GM21737 (cell line): ENCODE results near the gene KCNK1.
"Not testable (repeated sequence)": the region's sequence is repeated elsewhere in the genome, so short reads cannot be mapped to it uniquely, and the experiment has no call there.

ENCODE experiments used
- ATAC-seq: cut with Tn5 transposase; IDR thresholded peaks from one replicate; pipeline ENCODE4 v1.9.1; 2021; ENCODE audit warnings: mild to moderate bottlenecking, moderate library complexity; ENCODE audit not compliant: unreplicated experiment

The KCNK1 gene

GRCh38 chr1:233664804-233665574 lies 51.1 kb downstream of the KCNK1 start:
- no peak for ATAC-seq

DNA sequence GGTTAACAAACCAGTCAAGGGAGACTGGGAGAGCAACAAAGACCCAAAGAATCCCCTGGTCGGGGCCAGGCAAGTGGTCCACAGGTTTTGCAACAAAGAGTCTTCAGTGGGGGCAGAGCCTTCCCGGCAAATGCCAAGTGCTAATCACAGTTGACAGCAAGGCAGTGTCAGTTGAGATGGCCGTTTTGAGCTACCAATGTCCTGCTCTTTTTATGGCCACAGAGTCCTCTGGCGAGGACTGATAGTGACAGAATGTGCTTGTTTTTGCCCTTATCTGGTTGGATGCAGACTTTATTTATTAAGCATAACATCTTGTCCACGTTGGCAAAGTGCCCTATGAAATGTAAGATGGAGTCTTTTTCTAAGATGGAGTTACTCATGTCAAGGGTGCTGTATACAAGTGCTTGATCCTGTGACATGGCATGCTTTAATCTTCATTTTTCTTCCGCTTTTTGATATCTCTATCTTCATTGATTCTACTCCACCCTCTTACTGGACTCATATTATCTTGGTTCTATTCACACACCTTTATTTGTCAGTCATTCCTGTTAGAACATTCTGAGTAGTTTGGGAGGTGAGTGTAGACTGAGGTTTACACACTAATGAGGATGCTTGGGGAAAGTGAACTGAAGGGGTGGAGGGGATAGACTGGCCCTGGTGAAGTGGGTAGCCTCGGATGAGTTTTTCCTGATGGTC lies 51.8 kb downstream of the KCNK1 start:
- ATAC-seq: no peak

GRCh38 chr1:233667741-233668140 lies 53.8 kb downstream of the KCNK1 start:
- ATAC-seq: no peak

DNA sequence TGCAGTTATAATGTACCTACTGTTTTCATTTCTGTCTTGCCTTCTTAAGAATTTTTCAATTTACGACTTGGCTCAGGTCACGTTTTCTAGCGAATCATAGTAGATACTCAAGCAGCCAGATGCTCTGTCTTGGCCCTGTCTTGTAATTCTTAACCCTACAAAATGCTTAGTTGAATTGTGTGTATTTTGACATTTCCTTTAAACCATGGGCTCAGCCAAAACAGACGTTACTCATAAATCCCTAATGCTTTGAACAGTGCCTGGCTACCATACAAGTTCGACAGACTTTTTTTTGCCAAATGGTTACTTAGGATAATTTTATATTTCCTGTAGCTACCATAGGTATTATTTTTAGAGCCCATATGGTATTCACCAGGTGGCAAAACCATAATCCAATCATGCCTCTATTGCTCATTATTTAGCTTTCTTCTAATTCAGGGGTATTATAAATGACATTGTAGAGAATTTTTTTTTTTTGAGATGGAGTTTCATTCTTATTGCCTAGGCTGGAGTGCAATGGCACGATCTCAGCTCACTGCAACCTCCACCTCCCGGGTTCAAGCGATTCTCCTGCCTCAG lies 54.3 kb downstream of the KCNK1 start:
- ATAC-seq: no peak

GRCh38 chr1:233668725-233669294 lies 54.9 kb downstream of the KCNK1 start:
- ATAC-seq: no peak

DNA sequence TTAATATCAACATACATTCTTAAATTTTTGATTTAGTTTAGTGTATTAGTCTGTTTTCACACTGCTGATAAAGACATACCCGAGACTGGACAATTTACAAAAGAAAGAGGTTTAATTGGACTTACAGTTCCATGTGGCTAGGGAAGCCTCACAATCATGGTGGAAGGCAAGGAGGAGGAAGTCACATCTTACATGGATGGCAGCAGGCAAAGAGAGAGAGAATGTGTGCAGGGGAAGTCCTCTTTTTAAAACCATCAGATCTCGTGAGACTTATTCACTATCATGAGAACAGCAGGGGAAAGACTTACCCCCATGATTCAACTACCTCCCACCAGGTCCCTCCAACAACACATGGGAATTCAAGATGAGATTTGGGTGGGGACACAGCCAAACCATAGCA lies 56.5 kb downstream of the KCNK1 start:
- not testable (repeated sequence) for ATAC-seq

DNA sequence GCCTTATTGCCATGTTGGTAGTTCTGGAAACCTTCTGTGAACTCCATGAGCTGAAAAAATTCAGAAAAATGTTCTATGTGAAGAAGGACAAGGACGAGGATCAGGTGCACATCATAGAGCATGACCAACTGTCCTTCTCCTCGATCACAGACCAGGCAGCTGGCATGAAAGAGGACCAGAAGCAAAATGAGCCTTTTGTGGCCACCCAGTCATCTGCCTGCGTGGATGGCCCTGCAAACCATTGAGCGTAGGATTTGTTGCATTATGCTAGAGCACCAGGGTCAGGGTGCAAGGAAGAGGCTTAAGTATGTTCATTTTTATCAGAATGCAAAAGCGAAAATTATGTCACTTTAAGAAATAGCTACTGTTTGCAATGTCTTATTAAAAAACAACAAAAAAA lies 57.4 kb downstream of the KCNK1 start:
- no peak for ATAC-seq

DNA sequence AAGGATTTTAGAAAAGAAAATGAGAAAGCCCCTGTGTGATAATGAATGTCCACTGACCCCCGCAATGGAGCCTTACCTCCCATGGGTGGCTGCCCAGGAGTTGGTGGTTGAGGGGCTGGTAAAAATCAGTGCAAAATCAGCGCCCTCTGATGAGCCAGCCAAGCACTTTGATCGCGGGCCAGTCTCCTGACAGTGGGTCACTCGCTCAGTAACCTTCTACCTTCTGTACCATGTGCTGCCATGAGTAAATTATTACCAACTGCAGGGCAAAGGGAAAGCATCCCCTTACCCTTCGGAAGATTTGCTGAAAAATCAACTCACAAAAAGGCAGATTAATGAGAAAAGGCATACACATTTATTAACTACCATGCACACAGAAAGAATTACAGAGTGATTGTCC lies 58.8 kb downstream of the KCNK1 start:
- ATAC-seq: no peak

GRCh38 chr1:233673261-233673946 lies 59.5 kb downstream of the KCNK1 start:
- no peak for ATAC-seq

- no peak for ATAC-seq
Measured at GRCh38 chr1:233673947-233674431, 60.1 kb downstream of the KCNK1 start.

- ATAC-seq: no peak
Measured at GRCh38 chr1:233675446-233675845, 61.5 kb downstream of the KCNK1 start.

DNA sequence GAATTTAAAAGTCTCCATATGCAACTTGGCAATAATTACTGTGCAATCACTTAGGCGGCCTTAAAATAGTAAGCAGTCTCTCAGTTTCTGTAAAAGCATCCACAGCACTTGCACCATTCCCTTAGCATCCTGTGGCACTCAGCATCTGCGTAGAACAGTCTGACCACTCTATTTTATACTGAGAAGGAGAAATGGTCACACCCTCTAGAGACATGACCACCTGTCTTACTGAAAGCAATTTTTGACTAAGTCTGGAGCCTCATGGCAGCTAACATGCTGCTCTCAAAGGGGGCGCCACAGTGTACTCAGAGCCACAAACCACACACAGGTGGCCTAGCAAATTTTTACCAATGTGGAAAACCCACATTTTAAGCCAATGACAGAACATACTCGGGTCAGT lies 62.0 kb downstream of the KCNK1 start:
- ATAC-seq: peak; percentile 82

DNA sequence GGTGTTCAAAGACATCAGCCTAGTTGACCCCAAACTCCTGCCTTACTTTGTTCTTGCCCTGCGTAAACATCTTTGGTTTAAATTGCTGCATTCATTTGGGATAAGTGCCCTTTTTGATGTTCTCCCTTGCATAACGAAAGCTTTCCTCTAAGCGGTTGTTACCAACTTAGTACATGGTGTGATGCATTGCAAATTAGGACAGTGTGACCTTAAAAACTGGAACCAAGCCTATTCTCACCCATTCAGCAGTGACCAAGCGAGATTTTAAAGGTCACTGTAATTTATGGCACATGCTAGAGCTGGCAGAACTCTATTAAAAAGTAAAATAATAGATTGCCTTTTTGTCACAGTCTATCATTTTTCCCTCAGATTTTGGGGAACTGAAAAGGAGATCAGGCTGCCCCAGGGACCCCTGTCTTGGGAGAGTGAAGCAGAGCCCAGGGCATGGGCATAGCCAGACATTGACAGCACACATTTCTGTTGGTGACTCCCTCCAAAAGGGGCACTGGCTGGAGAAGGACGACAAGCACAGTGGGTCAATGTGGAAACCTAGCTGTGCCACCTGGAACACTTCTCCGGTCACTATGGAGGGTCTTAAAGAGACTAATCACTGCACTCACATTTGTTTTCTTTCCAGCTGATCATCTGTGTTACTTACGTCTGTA lies 63.9 kb downstream of the KCNK1 start:
- no peak for ATAC-seq

DNA sequence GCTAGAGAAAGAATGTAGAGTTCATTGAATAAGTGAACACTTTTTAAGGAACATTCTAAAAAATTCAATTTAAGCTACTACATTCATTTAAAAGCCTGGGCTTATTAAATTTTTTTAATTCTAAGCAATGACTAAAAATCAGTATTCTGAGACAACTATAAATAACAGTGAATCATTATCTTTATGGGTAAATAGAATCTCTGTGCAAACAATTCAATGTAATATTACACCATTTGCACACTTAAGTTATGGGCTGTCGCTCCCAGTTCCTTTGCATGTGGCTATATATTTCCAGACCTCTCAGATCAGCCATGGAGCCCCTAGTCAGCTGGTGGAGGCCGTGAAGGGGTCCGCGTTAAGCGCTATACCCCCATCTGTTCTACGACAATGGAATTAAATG lies 65.1 kb downstream of the KCNK1 start:
- ATAC-seq: no peak

GRCh38 chr1:233679591-233680373 lies 65.9 kb downstream of the KCNK1 start:
- ATAC-seq: no peak

- no peak for ATAC-seq
Measured at GRCh38 chr1:233681285-233681684, 67.4 kb downstream of the KCNK1 start.

DNA sequence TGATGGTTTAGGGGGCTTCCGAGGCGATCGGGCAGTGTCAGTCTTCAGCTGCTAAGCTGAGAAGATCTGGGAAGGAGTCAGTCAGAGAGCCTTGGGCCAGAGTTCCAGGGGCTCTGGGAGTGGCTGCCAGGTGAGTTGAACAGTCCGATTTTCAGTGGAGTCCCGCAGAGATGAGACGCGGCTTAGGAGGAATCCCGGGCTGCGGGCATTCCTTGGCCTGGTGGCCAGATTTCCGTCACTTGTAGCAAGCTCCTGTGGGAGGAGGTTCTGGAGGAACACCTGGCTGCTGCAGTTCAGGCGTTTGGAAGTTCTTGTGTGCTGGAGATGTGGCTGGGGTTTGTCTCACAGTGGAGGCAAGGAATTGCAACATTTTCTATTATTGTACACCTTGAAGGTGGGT lies 72.7 kb downstream of the KCNK1 start:
- ATAC-seq: not testable (repeated sequence)

DNA sequence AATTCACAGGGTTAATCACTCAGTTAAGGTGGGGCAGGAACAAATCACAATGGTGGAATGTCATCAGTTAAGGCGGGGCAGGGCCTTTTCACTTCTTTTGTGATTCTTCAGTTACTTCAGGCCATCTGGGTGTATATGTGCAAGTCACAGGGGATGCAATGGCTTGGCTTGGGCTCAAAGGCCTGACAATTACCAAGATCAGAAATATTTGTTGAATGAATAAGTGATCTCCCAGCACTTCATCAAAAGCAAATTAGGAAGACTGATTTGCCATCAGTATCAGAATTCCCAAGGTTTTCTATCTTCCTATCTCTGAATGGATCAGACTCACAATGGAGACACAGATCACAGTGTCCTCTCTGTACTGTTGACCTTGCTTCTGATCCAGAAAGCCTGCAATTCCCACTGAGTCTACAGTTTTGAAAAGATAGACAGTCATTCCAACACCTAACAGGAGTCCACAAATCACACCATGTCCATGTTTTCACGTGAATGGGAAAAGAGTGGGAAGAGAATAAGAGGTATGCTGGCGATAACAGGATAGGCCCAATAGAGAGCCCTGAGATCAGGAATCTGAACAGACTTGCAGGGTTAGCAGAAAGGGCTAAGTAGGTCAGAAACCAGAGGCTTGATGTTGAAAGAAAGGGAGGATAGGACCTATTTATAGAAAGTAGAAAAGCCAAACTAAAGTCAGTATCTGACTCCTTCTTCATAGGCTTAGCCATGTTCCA lies 75.3 kb downstream of the KCNK1 start:
- no peak for ATAC-seq

DNA sequence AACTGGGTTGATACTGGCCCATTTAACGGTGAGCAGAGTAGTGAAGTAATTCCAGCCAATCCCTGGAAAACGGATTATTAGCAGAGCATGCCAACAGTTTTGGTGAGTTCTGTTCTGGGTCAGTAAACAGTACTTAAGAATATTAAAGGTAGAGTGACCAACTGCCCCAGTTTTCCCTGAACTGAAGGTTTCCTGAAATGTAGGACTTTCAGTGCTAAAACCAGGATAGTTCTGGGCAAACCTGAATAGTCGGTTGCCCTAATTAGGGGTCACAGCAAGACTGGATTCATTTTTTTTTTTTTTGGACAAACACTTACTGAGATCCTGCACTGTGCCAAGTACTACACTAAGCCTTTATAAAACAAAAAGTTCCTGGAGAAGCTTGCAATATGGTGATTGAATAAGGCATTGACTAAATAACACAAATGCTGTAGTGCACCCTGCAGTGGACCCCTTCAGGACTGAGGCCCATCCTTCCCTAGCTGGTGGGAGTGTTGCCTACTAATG lies 75.9 kb downstream of the KCNK1 start:
- no peak for ATAC-seq
